GM18519 (cell line): Measurements from ENCODE around the gene ITGAX.

Experiments used
- ATAC-seq: cut with Tn5 transposase; IDR thresholded peaks from one replicate; pipeline ENCODE4 v1.9.1; 2021; ENCODE audit warnings: mild to moderate bottlenecking, moderate library complexity; ENCODE audit not compliant: unreplicated experiment, low FRiP score

Gene ITGAX

GRCh38 chr16:31430380-31431052 lies 75.5 kb downstream of the ITGAX start:
- no peak for ATAC-seq
